Activated naive CD8-positive, alpha-beta T cell treated with anti-CD3 and anti-CD28 coated beads for 36 hours (primary cell): ENCODE data around the gene COLGALT1. TPM values are rescaled to one million over a fixed set of nuclear protein-coding genes. Genes with fewer than 3 reads are reported as not detected.

Experiments used
- DNase-seq: peaks from one replicate; pipeline ENCODE4 v3.0.0; 2021
- H3K27ac Mint-ChIP-seq: one replicate; pipeline ENCODE4 v1.8.0; 2022; ENCODE audit warnings: mild to moderate bottlenecking, moderate library complexity, mixed read lengths
- H3K27me3 Mint-ChIP-seq: one replicate; pipeline ENCODE4 v1.8.0; 2022; ENCODE audit warnings: mild to moderate bottlenecking, mixed read lengths
- H3K36me3 Mint-ChIP-seq: one replicate; pipeline ENCODE4 v1.8.0; 2021; ENCODE audit warnings: mild to moderate bottlenecking, mixed read lengths
- H3K4me1 Mint-ChIP-seq: one replicate; pipeline ENCODE4 v1.8.0; 2021; ENCODE audit warnings: mixed read lengths
- H3K4me3 Mint-ChIP-seq: one replicate; pipeline ENCODE4 v1.8.0; 2022; ENCODE audit warnings: mild to moderate bottlenecking, moderate library complexity, mixed read lengths
- H3K9me3 Mint-ChIP-seq: one replicate; pipeline ENCODE4 v1.8.0; 2022; ENCODE audit warnings: mixed read lengths
- total RNA-seq, 2 experiments: library from RNA; stranded (reverse); gene quantifications; one replicate each; pipeline ENCODE4 v1.2.3, GENCODE V29; 2021

Gene COLGALT1
- total RNA-seq, 2 experiments from 2014 or later: 78.9 to 80.1 TPM

DNA sequence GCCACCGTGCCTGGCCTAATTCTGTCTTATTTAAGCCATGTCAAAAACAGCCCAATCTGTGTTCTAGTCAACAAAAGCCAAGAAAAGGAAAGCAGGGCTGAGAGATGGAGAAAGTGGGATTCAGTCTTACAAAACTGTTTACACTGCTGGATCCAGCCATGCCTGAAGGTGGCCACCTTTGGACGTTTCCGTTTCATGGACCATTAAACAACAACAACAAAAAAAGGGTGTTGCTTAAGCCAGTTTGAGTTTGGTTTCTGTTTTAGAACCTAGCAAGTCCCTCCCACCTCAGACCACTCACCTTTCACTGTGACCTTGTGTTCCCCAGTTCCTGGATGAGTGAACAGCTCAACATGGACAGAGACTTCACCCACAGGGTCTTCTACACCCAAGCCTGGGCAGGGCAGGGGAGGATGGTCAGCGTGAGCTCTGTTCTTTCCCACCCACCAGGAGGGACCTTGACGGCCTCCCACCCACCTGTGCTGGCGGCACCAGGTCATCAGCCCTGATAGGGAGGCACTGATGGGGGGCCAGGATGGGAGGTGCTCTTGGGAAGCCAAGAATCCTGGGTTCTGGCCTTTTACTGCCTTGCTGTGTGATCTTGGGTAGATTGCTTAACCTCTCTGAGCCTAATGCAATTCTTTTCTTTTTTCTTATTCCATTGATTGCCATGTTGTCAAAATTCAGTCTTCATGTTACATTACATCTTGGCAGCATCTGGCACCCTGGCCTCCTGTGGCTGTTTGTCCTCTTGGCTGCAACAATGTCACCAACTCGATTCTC lies 56.2 kb downstream of the COLGALT1 start:
- H3K36me3 Mint-ChIP-seq: no peaks in the 10 kb centered on the region
- no peak overlapping the region for H3K27ac Mint-ChIP-seq
- no peaks in the 10 kb centered on the region for H3K9me3 Mint-ChIP-seq
- DNase-seq: no peak
- no peak overlapping the region for H3K4me3 Mint-ChIP-seq
- peaks cover 3% of the 10 kb centered on the region for H3K4me1 Mint-ChIP-seq
- peaks cover 23% of the 10 kb centered on the region for H3K27me3 Mint-ChIP-seq

DNA sequence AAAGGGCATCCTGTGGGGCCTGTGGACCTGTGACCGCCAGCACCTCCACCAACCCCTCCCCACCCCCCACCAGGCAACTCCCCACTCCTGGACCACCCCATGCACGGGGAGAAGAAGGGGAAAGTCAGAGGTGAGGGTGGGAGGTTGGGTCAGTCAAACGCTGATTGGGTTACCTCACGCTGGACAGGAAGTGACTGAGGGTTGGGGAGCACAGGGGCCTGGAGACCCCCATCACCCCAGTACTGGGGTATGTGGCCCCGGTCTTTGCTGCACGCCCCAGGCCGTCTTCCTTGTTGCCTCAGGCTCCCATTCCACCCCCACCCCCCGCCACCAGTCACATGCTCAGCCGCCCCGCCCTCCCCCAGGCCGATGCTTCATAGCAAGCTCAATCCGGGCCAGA lies 59.0 kb downstream of the COLGALT1 start:
- Mint-ChIP-seq H3K27me3 (peaks cover 46% of the 10 kb centered on the region), H3K4me3 (no peak overlapping the region), H3K4me1 (peaks cover 3% of the 10 kb centered on the region), H3K36me3 (no peaks in the 10 kb centered on the region), H3K9me3 (peaks cover 3% of the 10 kb centered on the region), H3K27ac (no peak overlapping the region)
- no peak for DNase-seq

DNA sequence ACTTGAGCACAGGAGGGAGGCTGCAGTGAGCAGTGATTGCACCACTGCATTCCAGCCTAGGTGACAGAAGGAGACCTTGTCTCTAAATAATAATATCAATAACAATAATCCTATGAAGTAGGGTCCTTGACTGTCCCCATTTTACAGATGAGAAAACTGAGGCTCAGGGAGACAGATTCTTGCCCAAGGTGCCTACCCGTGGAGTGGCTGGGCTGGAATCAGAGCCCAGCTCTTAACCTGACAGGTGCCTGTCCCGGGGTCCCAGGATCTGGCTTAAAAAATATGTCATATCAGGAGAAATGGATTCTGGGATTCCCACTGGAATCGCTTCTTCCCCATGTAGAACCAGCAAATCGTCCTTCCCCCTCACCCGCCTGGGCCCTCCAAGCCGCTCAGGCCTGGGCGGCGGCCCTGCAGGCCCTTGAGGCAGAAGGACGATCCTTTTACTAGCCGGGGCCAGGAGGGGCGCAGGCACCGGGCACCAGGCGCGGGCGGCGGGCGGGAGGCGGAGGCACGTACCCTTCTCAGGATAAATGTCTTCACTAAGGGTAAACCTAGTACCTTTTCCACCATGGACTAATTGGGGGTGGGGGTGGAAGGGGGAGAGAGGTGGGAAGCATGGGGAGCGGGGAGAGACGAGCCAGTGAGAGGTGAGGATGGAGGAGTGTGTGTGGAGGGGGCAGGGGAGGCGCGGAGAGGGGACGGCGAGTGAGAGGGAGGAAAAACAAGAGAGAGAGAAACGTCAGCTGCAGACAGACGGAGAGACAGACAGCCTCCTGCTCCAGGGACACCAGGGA lies 60.6 kb downstream of the COLGALT1 start:
- peaks cover 3% of the 10 kb centered on the region for H3K4me1 Mint-ChIP-seq
- H3K4me3 Mint-ChIP-seq: no peak overlapping the region
- DNase-seq: no peak
- H3K36me3 Mint-ChIP-seq: no peaks in the 10 kb centered on the region
- H3K9me3 Mint-ChIP-seq: peaks cover 3% of the 10 kb centered on the region
- H3K27me3 Mint-ChIP-seq: peaks cover 52% of the 10 kb centered on the region
- H3K27ac Mint-ChIP-seq: no peak overlapping the region

- Mint-ChIP-seq H3K27me3 (peaks cover 52% of the 10 kb centered on the region), H3K9me3 (peaks cover 3% of the 10 kb centered on the region), H3K27ac (no peak overlapping the region), H3K4me1 (peaks cover 3% of the 10 kb centered on the region), H3K36me3 (no peaks in the 10 kb centered on the region), H3K4me3 (no peak overlapping the region)
- DNase-seq: no peak
Observed at GRCh38 chr19:17616686-17616960, 61.2 kb downstream of the COLGALT1 start.

GRCh38 chr19:17616961-17617806 lies 61.7 kb downstream of the COLGALT1 start:
- no peak overlapping the region for H3K27ac Mint-ChIP-seq
- H3K36me3 Mint-ChIP-seq: no peaks in the 10 kb centered on the region
- DNase-seq: no peak
- H3K9me3 Mint-ChIP-seq: peaks cover 5% of the 10 kb centered on the region
- no peak overlapping the region for H3K4me3 Mint-ChIP-seq
- H3K27me3 Mint-ChIP-seq: peaks cover 52% of the 10 kb centered on the region
- peaks cover 3% of the 10 kb centered on the region for H3K4me1 Mint-ChIP-seq

DNA sequence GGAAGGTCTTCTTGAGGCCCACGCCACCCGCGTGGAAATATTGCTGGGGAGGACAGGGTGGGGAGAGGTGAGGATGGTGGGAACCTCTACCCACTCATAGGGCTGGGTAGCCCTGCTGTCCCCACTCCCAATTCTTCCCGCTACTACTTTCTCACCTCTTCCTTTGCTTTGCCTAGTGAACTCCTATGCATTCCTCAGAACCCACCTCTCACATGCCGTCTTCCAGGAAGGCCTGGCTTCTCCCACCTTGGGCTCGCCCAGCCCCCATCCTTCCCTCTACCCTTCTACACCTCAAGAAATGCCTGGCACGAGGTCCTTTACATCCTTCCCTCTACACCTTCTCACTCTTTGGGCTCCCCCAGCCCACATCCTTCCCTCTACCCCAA lies 62.4 kb downstream of the COLGALT1 start:
- H3K27me3 Mint-ChIP-seq: peaks cover 52% of the 10 kb centered on the region
- H3K27ac Mint-ChIP-seq: no peak overlapping the region
- H3K36me3 Mint-ChIP-seq: no peaks in the 10 kb centered on the region
- no peak overlapping the region for H3K4me3 Mint-ChIP-seq
- H3K4me1 Mint-ChIP-seq: peaks cover 5% of the 10 kb centered on the region
- peaks cover 5% of the 10 kb centered on the region for H3K9me3 Mint-ChIP-seq
- DNase-seq: no peak

- DNase-seq: no peak
- Mint-ChIP-seq H3K27me3 (peaks cover 47% of the 10 kb centered on the region), H3K27ac (no peak overlapping the region), H3K4me3 (no peak overlapping the region), H3K9me3 (peaks cover 5% of the 10 kb centered on the region), H3K36me3 (no peaks in the 10 kb centered on the region), H3K4me1 (peaks cover 5% of the 10 kb centered on the region)
Observed at GRCh38 chr19:17618281-17618903, 62.9 kb downstream of the COLGALT1 start.

DNA sequence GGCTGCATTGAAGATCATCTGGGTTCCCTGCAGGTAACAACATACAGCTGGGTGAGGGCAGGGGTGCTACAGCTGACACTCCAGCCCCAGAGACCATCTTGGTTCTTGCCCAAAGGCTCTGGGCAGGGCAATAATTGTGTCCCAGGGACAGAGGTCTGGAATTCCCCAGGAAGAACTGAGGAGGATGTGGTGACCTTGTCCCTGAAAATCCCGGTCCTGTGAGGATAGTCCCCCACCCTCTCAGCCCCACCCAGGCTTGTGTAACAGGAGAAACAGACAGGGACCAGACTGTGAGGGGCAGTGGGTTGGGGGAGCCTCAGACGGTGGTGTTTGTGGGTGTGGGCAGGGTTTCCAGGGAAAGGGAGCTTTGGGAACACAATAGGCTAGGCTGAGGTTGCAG lies 63.5 kb downstream of the COLGALT1 start:
- Mint-ChIP-seq H3K4me1 (peaks cover 5% of the 10 kb centered on the region), H3K27ac (no peak overlapping the region), H3K27me3 (peaks cover 47% of the 10 kb centered on the region), H3K9me3 (peaks cover 5% of the 10 kb centered on the region), H3K36me3 (no peaks in the 10 kb centered on the region), H3K4me3 (no peak overlapping the region)
- DNase-seq: no peak

GRCh38 chr19:17620696-17621095 lies 65.2 kb downstream of the COLGALT1 start:
- Mint-ChIP-seq H3K9me3 (peaks cover 5% of the 10 kb centered on the region), H3K36me3 (no peaks in the 10 kb centered on the region), H3K27me3 (peaks cover 37% of the 10 kb centered on the region), H3K4me1 (peaks cover 5% of the 10 kb centered on the region), H3K27ac (no peak overlapping the region), H3K4me3 (no peak overlapping the region)
- DNase-seq: no peak

- H3K4me3 Mint-ChIP-seq: no peak overlapping the region
- peaks cover 2% of the 10 kb centered on the region for H3K4me1 Mint-ChIP-seq
- DNase-seq: no peak
- peaks cover 20% of the 10 kb centered on the region for H3K27me3 Mint-ChIP-seq
- H3K27ac Mint-ChIP-seq: no peak overlapping the region
- peaks cover 2% of the 10 kb centered on the region for H3K9me3 Mint-ChIP-seq
- no peaks in the 10 kb centered on the region for H3K36me3 Mint-ChIP-seq
Observed at GRCh38 chr19:17623224-17623935, 67.9 kb downstream of the COLGALT1 start.

DNA sequence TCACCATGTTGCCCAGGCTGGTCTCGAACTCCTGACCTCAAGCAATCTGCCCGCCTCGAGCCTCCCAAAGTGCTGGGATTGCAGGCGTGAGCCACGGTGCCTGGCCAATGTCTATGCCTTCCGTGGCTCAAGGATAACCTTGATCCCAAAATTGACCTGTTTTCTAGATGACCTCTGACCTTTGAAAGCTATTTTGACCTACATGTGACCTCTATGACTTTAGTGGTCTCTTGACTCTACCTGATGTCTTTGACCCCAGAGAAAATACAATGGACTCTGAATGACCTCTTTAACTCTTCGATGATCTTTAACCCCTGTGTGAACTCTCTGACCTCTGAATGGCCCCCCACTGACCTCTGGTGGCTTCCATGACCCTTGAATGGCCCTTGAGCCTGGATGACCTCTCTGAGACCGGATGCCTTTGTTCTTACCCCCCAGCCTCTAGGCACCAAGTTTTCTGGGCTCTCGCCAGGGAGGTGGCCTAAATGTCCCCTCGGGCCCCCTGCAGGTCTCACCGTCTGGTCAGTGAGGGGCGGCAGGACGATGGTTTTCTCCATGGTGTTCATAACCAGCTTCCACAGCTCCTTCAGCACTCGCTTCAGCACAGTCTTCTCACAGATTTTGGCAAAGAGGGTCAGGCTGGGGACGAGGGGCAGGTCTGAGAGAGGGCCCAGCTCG lies 69.0 kb downstream of the COLGALT1 start:
- peaks cover 2% of the 10 kb centered on the region for H3K9me3 Mint-ChIP-seq
- no peak overlapping the region for H3K4me3 Mint-ChIP-seq
- H3K36me3 Mint-ChIP-seq: no peaks in the 10 kb centered on the region
- no peak overlapping the region for H3K27ac Mint-ChIP-seq
- peaks cover 2% of the 10 kb centered on the region for H3K4me1 Mint-ChIP-seq
- DNase-seq: no peak
- peaks cover 13% of the 10 kb centered on the region for H3K27me3 Mint-ChIP-seq

DNA sequence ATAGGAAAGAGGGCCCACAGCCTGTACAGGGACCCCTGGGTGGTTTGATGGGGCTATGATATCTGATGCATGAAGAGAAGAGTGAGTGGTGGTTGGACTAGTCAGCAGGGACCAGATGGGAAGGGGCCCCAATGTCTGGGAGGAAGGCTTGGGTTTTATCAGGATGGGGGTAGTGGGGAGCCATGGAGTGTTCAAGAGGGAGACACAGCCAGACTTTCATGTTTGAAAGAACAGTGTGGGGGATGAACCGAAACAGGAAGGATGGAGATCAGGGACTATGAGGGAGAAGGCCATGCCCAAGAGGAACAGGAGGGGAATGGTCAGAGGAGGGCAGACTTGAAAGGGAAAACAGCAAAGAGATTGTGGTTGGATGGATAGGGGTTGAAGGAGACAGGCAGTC lies 69.6 kb downstream of the COLGALT1 start:
- H3K4me1 Mint-ChIP-seq: peaks cover 2% of the 10 kb centered on the region
- no peak for DNase-seq
- peaks cover 2% of the 10 kb centered on the region for H3K9me3 Mint-ChIP-seq
- no peaks in the 10 kb centered on the region for H3K36me3 Mint-ChIP-seq
- peaks cover 7% of the 10 kb centered on the region for H3K27me3 Mint-ChIP-seq
- H3K27ac Mint-ChIP-seq: no peak overlapping the region
- H3K4me3 Mint-ChIP-seq: no peak overlapping the region

DNA sequence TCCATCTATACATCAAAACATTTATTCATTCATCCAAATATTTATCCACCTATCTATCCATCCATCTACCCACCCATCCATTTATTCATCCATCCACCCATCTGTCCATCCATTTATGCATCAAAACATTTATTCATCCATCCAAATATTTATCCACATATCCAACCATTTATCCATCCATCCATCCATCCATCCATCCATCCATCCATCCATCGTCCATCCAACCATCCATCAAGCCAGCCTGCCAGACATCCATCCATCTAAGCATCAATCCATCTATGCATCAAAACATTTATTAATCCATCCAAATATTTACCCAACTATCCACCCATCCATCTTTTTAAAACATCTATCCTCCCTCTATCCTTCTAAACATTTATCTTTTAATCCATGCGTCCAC lies 70.5 kb downstream of the COLGALT1 start:
- Mint-ChIP-seq H3K27ac (no peak overlapping the region), H3K4me3 (no peak overlapping the region)
- DNase-seq: no peak

GRCh38 chr19:17626456-17627015 lies 71.1 kb downstream of the COLGALT1 start:
- peaks cover 6% of the 10 kb centered on the region for H3K27me3 Mint-ChIP-seq
- peaks cover 2% of the 10 kb centered on the region for H3K9me3 Mint-ChIP-seq
- peaks cover 2% of the 10 kb centered on the region for H3K4me1 Mint-ChIP-seq
- no peak overlapping the region for H3K4me3 Mint-ChIP-seq
- no peak overlapping the region for H3K27ac Mint-ChIP-seq
- no peak for DNase-seq
- no peaks in the 10 kb centered on the region for H3K36me3 Mint-ChIP-seq

More for the DNA sequence above, 70.5 kb downstream of the COLGALT1 start:
- peaks cover 6% of the 10 kb centered on the region for H3K27me3 Mint-ChIP-seq
- peaks cover 2% of the 10 kb centered on the region for H3K9me3 Mint-ChIP-seq
- H3K4me1 Mint-ChIP-seq: peaks cover 2% of the 10 kb centered on the region
- H3K36me3 Mint-ChIP-seq: no peaks in the 10 kb centered on the region
